ENCODE measurements around the gene CACNB4. TPM values are rescaled to one million over a fixed set of nuclear protein-coding genes. Genes with fewer than 3 reads are reported as not detected.

CACNB4 gene
- polyA plus RNA-seq, 1 of the 3 experiments (the other 2 are of a cell fraction) = 0.18 TPM

- Histone ChIP-seq H3K4me2 (no peak overlapping the region), H3K27ac (ENCODE audit: low read depth in 2 of 2, low read length in 1 of 2) (no peak overlapping the region), H4K20me1 (ENCODE audit: insufficient read depth) (no peaks in the 10 kb centered on the region), H3K36me3 (replicated peaks in 1 of 2; ENCODE audit: control insufficient read depth in 1 of 2, insufficient read depth in 2 of 2, low read length in 1 of 2) (no peaks in the 10 kb centered on the region), H3K9me2 (no peaks in the 10 kb centered on the region), H3F3A (replicated peaks; ENCODE audit: insufficient read depth) (no peaks in the 10 kb centered on the region), H3K79me2 (ENCODE audit: insufficient read depth) (no peaks in the 10 kb centered on the region), H3K9ac (no peak overlapping the region), H3K27me3 (ENCODE audit: insufficient read depth) (no peaks in the 10 kb centered on the region), H3K9me3 (no peaks in the 10 kb centered on the region), H3K4me1 (ENCODE audit: control insufficient read depth in 1 of 2, insufficient read depth in 2 of 2, low read depth in 1 of 2, low read length in 1 of 2) (no peaks in the 10 kb centered on the region), H2AFZ (ENCODE audit: low read depth) (no peak overlapping the region), H3K4me3 (ENCODE audit: low read depth in 2 of 2, low read length in 1 of 2) (no peak overlapping the region)
- no peak for DNase-seq
- POLR2A ChIA-PET = no interaction called here
- no peak for TF ChIP-seq RCOR1 (IDR thresholded peaks at IDR 0.05; ENCODE audit: low read length)
- no peak for TF ChIP-seq RAD21 (IDR thresholded peaks at IDR 0.05; ENCODE audit: low read length)
- TF ChIP-seq FOSL2 (IDR thresholded peaks at IDR 0.05; ENCODE audit: borderline replicate concordance, low read depth) = no peak
- TF ChIP-seq EP300 (IDR thresholded peaks at IDR 0.05; ENCODE audit: borderline replicate concordance in 1 of 2, low read depth in 1 of 2, low read length in 1 of 2) = no peak
- no peak for TF ChIP-seq MEF2A (IDR thresholded peaks at IDR 0.05; ENCODE audit: borderline replicate concordance, low read depth)
- TF ChIP-seq EZH2phosphoT487 (IDR thresholded peaks at IDR 0.05; ENCODE audit: borderline replicate concordance, low read depth) = no peak
- TF ChIP-seq REST (IDR thresholded peaks at IDR 0.05; ENCODE audit: low read depth, low read length) = no peak
- no peak for TF ChIP-seq FOXM1 (IDR thresholded peaks at IDR 0.05; ENCODE audit: low read depth)
- TF ChIP-seq JUND (IDR thresholded peaks at IDR 0.05) = no peak
- no peak for TF ChIP-seq CHD2 (IDR thresholded peaks at IDR 0.05; ENCODE audit: low read length, partially characterized antibody)
- no peak for TF ChIP-seq GATA2 (CRISPR knock-in tag; IDR thresholded peaks at IDR 0.05)
- TF ChIP-seq, protein P1, sequence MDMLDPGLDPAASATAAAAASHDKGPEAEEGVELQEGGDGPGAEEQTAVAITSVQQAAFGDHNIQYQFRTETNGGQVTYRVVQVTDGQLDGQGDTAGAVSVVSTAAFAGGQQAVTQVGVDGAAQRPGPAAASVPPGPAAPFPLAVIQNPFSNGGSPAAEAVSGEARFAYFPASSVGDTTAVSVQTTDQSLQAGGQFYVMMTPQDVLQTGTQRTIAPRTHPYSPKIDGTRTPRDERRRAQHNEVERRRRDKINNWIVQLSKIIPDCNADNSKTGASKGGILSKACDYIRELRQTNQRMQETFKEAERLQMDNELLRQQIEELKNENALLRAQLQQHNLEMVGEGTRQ (IDR thresholded peaks at IDR 0.05; ENCODE audit: borderline replicate concordance, low read depth, low read length) = no peak
- TF ChIP-seq PBX3 (IDR thresholded peaks at IDR 0.05) = no peak
- TF ChIP-seq TAF1 (IDR thresholded peaks at IDR 0.05; ENCODE audit: borderline replicate concordance, low read depth, low read length) = no peak
- no peak for TF ChIP-seq POLR2AphosphoS5 (IDR thresholded peaks at IDR 0.05; ENCODE audit: low read depth, low read length)
- CTCF ChIA-PET = interaction anchor here (0.9 to 1.8 kb wide), 4 partner anchors 12 to 65 kb away, joined by 3 to 6 read pairs (median 4); no protein-coding TSS in a partner anchor
- 81% methylated on average over 1 of the region's 1 CpG for WGBS (ENCODE audit: low lambda C conversion rate)
Measured at GRCh38 chr2:151959238-151959637, 139.6 kb downstream of the CACNB4 start.

Data from SK-N-SH (cell line).